GM18858 (cell line): Measurements from ENCODE around the gene RGS10.

ENCODE experiments used
- ATAC-seq: cut with Tn5 transposase; IDR thresholded peaks from one replicate; pipeline ENCODE4 v1.9.1; 2021; ENCODE audit not compliant: unreplicated experiment

Gene RGS10

DNA sequence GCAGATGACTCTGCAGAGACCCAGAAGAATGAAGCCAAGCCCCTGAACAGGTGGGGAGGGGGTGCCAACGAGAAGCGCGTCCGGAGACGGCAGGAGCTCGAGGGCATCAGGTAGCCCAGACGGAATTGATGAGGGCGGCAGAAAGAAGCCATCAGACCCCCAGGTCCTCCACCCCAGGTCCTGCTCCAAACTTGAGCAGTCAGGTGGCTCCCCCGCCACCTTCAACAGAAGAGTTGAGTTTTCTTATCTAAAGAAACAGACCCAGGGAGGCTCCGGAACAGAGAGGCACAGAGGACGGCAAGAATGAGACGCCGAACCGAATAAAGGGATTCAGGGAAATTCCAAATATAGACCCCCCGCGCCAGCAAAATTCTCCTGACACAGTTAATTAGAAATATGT is 22.2 kb downstream of the RGS10 start:
- ATAC-seq = no peak

DNA sequence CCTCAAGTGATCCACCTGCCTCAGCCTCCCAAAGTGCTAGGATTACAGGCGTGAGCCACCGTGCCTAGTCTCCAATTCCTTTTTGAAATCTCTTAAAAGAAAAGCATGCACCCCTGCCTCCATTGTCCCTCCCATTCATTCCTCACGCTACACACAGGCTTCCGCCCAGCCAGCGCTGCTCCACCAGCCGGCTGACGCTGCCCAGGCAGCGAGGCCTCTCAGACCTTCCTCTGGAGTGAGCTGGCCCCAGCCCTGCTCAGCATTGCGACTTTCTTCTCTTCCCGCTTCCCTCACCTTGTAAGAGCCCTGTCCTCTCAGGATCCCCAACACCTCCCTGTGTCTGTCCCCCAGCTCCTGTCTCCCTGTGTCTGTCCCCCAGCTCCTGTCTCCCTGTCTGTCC is 23.6 kb downstream of the RGS10 start:
- ATAC-seq = no peak

DNA sequence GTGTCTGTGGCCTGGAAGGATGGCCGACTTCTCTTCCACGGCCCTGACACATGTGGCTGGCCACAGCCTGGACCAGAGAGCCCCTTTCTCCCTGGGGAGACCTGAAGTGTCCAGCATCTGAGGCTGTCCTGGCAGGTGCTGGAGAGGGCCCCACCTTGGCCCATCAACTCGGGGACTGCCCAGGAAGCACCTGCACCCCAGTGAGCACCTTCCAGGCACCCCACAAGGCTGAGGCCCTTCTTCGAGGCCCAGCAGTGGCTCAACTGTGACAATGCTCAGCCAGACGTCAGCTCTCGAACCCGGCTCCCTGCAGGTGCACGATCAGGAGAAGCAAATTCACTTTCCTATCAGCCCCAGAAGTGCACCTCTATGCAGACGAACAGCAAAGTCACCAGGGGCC is 24.3 kb downstream of the RGS10 start:
- peak; percentile 9 for ATAC-seq

DNA sequence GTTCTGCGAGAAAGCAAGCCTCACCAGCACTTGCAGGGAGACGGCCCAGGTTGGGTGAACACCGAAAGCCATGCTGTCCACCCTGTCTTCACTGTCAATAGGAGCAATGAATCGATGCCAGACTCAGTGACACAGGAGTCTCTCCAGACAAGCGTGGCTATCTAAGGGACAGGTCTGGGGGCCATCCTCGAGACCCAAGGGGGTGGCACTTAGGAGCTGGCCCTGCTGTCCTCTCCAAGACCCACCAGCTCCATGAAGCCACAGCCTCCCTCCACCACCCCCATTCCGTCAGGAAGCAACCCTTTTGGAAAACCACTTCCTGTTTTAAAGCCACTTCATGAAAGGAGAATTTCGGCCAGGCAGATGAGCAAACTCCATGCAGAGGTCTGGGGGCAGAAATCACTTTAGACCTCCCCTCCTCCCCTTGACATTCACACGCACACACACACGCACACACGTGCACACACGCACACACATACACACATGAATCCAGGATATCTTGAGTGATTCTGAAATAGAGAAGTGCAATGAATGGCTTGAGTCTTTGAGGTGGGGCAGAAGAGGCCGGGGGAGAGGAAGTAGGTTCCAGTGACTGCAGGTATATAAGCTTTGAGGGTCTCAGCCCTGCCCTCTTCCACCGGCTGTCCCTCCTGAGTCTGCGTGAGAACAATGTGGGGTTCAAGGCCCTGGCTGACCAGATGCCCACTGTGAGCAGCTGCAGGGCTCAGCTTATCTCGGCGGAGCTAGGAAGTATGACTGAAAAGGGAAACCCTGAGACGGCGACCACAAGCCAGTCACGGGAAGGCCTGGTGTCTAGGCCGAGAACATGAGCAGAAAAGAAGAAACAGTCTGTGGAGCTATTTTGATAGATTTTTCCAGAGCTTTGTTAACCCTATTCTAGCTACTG is 25.0 kb downstream of the RGS10 start:
- peak; percentile 29 for ATAC-seq

DNA sequence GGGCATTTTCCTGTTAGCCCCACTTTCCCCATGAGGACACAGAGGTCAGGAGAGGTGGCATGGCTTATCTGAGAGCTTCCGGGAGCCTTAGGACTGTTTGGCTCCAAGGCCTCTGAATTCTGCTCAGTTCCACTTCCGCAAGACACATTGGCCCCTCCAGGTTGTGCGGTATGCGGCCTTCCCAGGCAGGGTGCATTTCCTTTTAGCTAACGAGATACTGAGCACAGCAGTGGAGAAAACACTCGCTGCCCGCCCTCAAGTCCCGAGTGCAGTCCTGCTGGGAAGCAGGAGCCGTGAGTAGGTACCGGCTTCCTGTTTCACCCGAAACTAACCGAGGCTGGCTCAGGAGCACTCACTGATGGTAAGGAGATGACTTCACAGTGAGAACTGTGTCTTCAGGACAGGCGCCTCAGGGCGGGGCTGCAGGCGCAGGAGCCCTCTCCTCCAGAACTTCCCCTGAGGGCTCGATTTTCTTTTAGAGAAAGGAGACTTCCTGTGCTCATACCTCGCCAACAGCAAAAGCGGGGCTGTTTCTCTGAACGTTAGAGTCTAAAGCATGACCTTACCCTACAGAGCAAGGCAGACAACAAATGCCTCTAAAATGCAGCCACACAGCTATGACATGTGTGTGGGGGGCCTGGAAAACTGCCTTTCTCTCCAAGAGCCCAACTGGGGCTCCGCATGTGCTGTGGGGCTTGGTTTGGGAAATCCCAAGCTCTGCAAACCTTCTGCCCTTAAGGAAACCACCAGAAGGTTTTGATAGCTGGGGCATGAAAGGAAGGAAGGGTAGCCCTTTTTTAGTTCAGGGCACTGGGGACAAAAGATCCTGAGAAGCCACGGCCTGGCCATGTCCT is 25.9 kb downstream of the RGS10 start:
- ATAC-seq = peak; percentile 79

GRCh38 chr10:119515511-119516045 is 26.9 kb downstream of the RGS10 start:
- ATAC-seq = no peak

DNA sequence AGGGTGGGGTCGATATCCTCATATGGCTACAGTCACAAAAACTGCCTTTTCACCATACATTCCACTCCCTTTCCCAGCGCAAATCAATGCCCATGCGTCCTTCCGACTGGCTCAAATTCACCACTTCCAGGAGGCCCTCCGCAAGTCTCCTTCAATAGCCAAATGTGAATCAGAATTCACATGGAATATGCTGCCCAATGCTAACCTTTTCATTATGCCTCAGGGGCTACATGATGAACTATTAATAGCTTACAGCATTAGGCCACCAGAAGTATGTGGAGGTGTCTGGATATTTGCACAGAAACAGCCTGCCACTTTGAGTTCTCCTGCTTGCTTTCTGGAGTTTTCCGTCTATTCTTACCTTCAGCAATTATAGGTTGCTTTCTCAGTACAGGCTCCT is 27.7 kb downstream of the RGS10 start:
- no peak for ATAC-seq

GRCh38 chr10:119511828-119512515 is 30.5 kb downstream of the RGS10 start:
- no peak for ATAC-seq

GRCh38 chr10:119509909-119510451 is 32.5 kb downstream of the RGS10 start:
- ATAC-seq = no peak

GRCh38 chr10:119507115-119507514 is 35.4 kb downstream of the RGS10 start:
- no peak for ATAC-seq

- ATAC-seq = no peak
Measured at GRCh38 chr10:119505588-119506315, 36.8 kb downstream of the RGS10 start.

DNA sequence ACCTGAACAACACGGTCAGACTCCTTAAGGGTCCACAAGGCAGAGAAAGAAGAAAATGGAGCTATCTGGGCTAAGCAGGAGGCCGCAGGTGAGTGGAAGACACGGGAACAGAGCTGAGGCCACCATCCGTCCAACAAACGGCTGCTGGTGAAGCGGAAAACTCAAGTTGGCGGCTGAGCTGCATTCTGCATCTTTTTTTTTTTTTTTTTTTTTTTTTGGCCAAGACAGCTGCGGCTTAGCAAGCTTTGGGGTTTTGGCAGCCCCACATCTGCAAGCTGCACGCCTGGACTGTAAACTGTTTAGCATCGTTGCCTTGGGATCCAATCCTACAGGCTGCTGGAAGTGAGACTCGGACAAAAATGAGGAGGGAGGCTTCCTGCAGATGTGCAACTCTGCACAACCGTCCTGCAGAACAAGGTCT is 37.4 kb downstream of the RGS10 start:
- ATAC-seq = no peak

GRCh38 chr10:119504651-119505050 is 37.9 kb downstream of the RGS10 start:
- no peak for ATAC-seq

DNA sequence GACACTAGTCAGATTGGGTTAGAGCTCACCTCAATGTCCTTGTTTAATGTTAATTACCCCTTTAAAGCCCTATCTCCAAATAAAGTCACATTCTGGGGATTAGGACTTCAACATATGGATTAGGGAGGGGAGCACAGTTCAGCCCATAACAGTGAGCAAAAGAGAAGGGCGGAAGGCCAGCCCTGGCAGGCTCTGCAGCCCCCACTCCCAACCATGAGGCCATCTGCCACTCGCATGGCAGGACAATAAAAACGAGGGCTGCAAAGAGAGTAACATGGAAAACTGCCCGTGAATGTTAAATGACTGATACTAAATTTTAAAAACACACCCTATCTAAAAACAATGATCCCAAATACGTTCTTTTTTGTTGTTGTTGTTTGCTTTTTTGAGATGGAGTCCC is 38.7 kb downstream of the RGS10 start:
- ATAC-seq = no peak

GRCh38 chr10:119502618-119503155 is 39.8 kb downstream of the RGS10 start:
- no peak for ATAC-seq

DNA sequence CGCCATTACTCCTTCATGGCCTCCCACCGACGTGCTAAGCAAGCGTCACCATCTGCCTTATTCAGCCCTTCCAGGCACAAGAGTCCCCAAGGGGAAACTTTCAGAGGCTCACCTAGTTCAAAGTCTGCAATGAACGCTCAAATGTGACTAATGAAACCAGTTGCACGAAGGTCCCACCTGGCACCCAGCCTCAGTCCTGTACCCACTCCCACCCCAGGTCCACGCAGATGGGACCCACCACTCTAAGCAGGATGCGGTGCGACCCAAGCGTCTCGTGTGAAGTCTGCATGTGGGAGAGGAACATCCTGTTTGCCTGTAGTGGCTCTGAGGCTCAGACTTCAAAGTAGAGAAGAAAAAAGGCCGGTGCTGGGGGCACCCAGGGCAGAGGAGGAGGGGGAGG is 40.3 kb downstream of the RGS10 start:
- no peak for ATAC-seq

- no peak for ATAC-seq
Measured at GRCh38 chr10:119501690-119502089, 40.8 kb downstream of the RGS10 start.

DNA sequence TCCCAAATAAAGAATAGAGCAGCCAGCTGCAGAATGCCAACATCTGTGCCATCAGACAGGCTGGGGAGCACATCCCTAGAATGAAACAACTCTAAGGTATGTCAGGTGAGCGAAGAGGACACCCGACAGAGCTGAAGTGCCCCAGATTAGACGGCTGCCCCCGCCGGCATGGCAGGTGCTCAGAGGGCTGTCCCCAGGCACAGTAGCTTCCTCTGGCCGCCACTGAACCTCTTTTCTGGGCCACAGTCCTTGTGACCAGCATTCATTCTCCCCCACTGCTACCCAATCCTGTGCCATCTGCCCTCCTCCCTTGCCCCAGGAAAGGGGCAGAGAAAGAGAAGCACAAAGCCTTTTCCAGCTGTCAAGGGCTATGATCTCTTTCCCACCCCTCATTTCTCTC is 41.7 kb downstream of the RGS10 start:
- no peak for ATAC-seq

- ATAC-seq = no peak
Measured at GRCh38 chr10:119500123-119500795, 42.3 kb downstream of the RGS10 start.
